WTC11 (cell line): ENCODE data around the gene BCL11B.

Experiments used
- AFF4 ChIP-seq: sonication (generic); formaldehyde crosslinking; IDR thresholded peaks from 2 replicates; pipeline ENCODE4 v1.8.1; 2023; ENCODE audit warnings: mild to moderate bottlenecking, missing genetic modification reagents, borderline replicate concordance
- ATF2 ChIP-seq: sonication (generic); formaldehyde crosslinking; IDR thresholded peaks from 2 replicates; pipeline ENCODE4 v1.8.1; 2022; ENCODE audit warnings: low read depth, missing genetic modification reagents, borderline replicate concordance
- ATF6 ChIP-seq: sonication (generic); formaldehyde crosslinking; IDR thresholded peaks from 2 replicates; pipeline ENCODE4 v1.8.1; 2023; ENCODE audit warnings: mild to moderate bottlenecking, missing genetic modification reagents
- CTCF ChIP-seq: fragments of 200-600 bp; IDR thresholded peaks from 2 replicates; pipeline ENCODE4 v1.8.0; 2022; ENCODE audit warnings: antibody characterized with exemption
- KAT7 ChIP-seq: sonication (generic); formaldehyde crosslinking; IDR thresholded peaks from 2 replicates; pipeline ENCODE4 v1.8.1; 2023; ENCODE audit warnings: missing genetic modification reagents, mild to moderate bottlenecking, borderline replicate concordance
- MAX ChIP-seq: sonication (generic); formaldehyde crosslinking; IDR thresholded peaks from 2 replicates; pipeline ENCODE4 v1.8.0; 2022; ENCODE audit warnings: mild to moderate bottlenecking, missing genetic modification reagents
- NR1H2 ChIP-seq: sonication (generic); formaldehyde crosslinking; IDR thresholded peaks from 2 replicates; pipeline ENCODE4 v1.9.0; 2021; ENCODE audit warnings: mild to moderate bottlenecking, moderate library complexity, missing genetic modification reagents
- SMAD3 ChIP-seq: sonication (generic); formaldehyde crosslinking; IDR thresholded peaks from 2 replicates; pipeline ENCODE4 v1.8.0; 2022; ENCODE audit warnings: missing genetic modification reagents, mild to moderate bottlenecking, borderline replicate concordance
- USF2 ChIP-seq: sonication (generic); formaldehyde crosslinking; IDR thresholded peaks from 2 replicates; pipeline ENCODE4 v1.8.1; 2023; ENCODE audit warnings: mild to moderate bottlenecking, missing genetic modification reagents, moderate library complexity
- ZNF121 ChIP-seq: sonication (generic); formaldehyde crosslinking; IDR thresholded peaks from 2 replicates; pipeline ENCODE4 v1.8.0; 2023; ENCODE audit warnings: missing genetic modification reagents
- ZNF281 ChIP-seq: sonication (generic); formaldehyde crosslinking; IDR thresholded peaks from 2 replicates; pipeline ENCODE4 v1.8.0; 2023; ENCODE audit warnings: mild to moderate bottlenecking, missing genetic modification reagents
- ZNF416 ChIP-seq: fragments of 250-450 bp; sonication (Bioruptor Pico); IDR thresholded peaks from 2 replicates; pipeline ENCODE4 v1.9.0; 2021; ENCODE audit warnings: mild to moderate bottlenecking, inconsistent platforms

GRCh38 chr14:99274346-99275221, 2.6 kb upstream of the BCL11B start:
- peak; percentile 61; the same call in 1 of the 2 replicates for TF ChIP-seq ZNF121 (CRISPR knock-in tag)
- TF ChIP-seq SMAD3 (CRISPR knock-in tag) = 0 out of 2 replicates have a peak, but pooled peaks have one; percentile 11
- no peak for TF ChIP-seq CTCF
- TF ChIP-seq AFF4 (CRISPR knock-in tag) = no peak; the same call in 1 of the 2 replicates
- TF ChIP-seq KAT7 (CRISPR knock-in tag) = no peak
- TF ChIP-seq ATF6 (CRISPR knock-in tag) = no peak
- TF ChIP-seq ATF2 = no peak
- no peak for TF ChIP-seq MAX (CRISPR knock-in tag)
- TF ChIP-seq NR1H2 (CRISPR knock-in tag) = no peak
- TF ChIP-seq ZNF281 (CRISPR knock-in tag) = peak; percentile 64; the same call in 1 of the 2 replicates
- TF ChIP-seq USF2 (CRISPR knock-in tag) = no peak
- TF ChIP-seq ZNF416 = no peak
